HL-60 (cell line): ENCODE measurements around the gene ZDHHC21.

ENCODE experiments used
- DNase-seq, 2 experiments: peaks; one replicate each; pipeline ENCODE4 v3.0.0-alpha.2; 2010 to 2020; ENCODE audit warnings: low read depth in 1 of 2, low spot score in 1 of 2
- H3K27ac ChIP-seq: fragments of 250-450 bp; sonication (Bioruptor Pico); replicated peaks from 2 replicates; pipeline ENCODE4 v1.5.1; 2020; ENCODE audit warnings: mild to moderate bottlenecking, moderate library complexity
- H3K27me3 ChIP-seq: fragments of 250-450 bp; sonication (Bioruptor Pico); 2 replicates; pipeline ENCODE4 v1.5.1; 2021; ENCODE audit warnings: mild to moderate bottlenecking, moderate library complexity; ENCODE audit not compliant: insufficient read depth, poor library complexity, severe bottlenecking
- H3K4me3 ChIP-seq: replicated peaks from 2 replicates; pipeline ENCODE4 v1.5.1; 2011; ENCODE audit warnings: mild to moderate bottlenecking, control low read depth, low read length; ENCODE audit not compliant: insufficient read depth
- GABPA ChIP-seq: IDR thresholded peaks from 2 replicates; pipeline ENCODE4 v1.6.1; 2012; ENCODE audit warnings: low read depth
- POLR2AphosphoS5 ChIP-seq: IDR thresholded peaks from 2 replicates; pipeline ENCODE4 v1.6.1; 2012; ENCODE audit warnings: low read depth
- SPI1 ChIP-seq: IDR thresholded peaks from 2 replicates; pipeline ENCODE4 v1.6.1; 2012; ENCODE audit warnings: low read depth, mild to moderate bottlenecking, borderline replicate concordance
- TF ChIP-seq, protein P1 (sequence below): IDR thresholded peaks from one replicate; pipeline ENCODE4 v1.5.1; 2011; ENCODE audit warnings: low read length, control low read depth, inconsistent platforms; ENCODE audit not compliant: insufficient read depth
- TF ChIP-seq, protein P2 (sequence below): IDR thresholded peaks from 2 replicates; pipeline ENCODE4 v1.6.1; 2012; ENCODE audit warnings: low read depth; ENCODE audit not compliant: insufficient replicate concordance

Gene ZDHHC21

DNA sequence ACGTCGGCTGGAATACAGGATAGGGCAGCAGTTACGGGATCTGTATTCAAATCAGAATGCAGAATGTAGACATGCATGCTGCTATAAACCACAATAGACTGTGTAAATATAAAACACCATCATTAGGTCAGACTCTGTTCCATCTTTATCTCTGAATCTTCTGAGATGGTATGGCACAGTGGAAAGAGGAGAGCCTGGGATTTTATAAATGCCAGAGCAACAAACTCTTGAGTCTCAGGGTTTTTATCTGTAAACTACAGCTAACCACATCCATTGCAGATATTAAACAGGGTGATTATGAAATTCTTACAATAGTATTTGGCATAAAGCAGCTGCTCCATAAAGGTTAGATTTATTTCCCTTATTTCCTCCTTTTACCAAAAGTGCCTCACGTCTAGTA lies 108.7 kb downstream of the ZDHHC21 start:
- TF ChIP-seq SPI1: no peak
- no peak for TF ChIP-seq POLR2AphosphoS5
- TF ChIP-seq, protein P1, sequence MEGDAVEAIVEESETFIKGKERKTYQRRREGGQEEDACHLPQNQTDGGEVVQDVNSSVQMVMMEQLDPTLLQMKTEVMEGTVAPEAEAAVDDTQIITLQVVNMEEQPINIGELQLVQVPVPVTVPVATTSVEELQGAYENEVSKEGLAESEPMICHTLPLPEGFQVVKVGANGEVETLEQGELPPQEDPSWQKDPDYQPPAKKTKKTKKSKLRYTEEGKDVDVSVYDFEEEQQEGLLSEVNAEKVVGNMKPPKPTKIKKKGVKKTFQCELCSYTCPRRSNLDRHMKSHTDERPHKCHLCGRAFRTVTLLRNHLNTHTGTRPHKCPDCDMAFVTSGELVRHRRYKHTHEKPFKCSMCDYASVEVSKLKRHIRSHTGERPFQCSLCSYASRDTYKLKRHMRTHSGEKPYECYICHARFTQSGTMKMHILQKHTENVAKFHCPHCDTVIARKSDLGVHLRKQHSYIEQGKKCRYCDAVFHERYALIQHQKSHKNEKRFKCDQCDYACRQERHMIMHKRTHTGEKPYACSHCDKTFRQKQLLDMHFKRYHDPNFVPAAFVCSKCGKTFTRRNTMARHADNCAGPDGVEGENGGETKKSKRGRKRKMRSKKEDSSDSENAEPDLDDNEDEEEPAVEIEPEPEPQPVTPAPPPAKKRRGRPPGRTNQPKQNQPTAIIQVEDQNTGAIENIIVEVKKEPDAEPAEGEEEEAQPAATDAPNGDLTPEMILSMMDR: no peak
- TF ChIP-seq, protein P2, sequence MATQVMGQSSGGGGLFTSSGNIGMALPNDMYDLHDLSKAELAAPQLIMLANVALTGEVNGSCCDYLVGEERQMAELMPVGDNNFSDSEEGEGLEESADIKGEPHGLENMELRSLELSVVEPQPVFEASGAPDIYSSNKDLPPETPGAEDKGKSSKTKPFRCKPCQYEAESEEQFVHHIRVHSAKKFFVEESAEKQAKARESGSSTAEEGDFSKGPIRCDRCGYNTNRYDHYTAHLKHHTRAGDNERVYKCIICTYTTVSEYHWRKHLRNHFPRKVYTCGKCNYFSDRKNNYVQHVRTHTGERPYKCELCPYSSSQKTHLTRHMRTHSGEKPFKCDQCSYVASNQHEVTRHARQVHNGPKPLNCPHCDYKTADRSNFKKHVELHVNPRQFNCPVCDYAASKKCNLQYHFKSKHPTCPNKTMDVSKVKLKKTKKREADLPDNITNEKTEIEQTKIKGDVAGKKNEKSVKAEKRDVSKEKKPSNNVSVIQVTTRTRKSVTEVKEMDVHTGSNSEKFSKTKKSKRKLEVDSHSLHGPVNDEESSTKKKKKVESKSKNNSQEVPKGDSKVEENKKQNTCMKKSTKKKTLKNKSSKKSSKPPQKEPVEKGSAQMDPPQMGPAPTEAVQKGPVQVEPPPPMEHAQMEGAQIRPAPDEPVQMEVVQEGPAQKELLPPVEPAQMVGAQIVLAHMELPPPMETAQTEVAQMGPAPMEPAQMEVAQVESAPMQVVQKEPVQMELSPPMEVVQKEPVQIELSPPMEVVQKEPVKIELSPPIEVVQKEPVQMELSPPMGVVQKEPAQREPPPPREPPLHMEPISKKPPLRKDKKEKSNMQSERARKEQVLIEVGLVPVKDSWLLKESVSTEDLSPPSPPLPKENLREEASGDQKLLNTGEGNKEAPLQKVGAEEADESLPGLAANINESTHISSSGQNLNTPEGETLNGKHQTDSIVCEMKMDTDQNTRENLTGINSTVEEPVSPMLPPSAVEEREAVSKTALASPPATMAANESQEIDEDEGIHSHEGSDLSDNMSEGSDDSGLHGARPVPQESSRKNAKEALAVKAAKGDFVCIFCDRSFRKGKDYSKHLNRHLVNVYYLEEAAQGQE: no peak
- no peak for TF ChIP-seq GABPA
- no peaks in the 10 kb centered on the region for H3K27me3 ChIP-seq
- DNase-seq: no peak

DNA sequence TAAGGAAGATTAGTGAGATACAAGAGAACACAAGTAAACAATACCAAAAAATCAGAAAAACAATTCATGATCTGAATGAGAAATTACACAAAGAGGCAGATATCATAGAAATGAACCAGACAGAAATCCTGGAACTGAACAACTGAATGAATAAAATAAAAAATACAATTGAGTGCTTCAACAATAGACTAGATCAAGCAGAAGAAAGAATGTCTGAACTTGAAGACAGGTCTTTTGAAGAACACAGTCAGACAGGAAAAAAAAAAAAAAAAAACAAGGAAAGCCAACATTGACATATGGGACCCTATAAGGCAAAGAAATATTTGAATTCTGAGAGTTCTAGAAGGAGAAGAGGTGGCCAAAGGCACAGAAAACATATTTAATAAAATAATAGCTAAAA lies 115.2 kb downstream of the ZDHHC21 start:
- TF ChIP-seq, protein P1: no peak
- TF ChIP-seq SPI1: no peak
- TF ChIP-seq POLR2AphosphoS5: no peak
- TF ChIP-seq, protein P2: no peak
- TF ChIP-seq GABPA: no peak
- Histone ChIP-seq H3K27ac (no peak overlapping the region), H3K27me3 (no peaks in the 10 kb centered on the region), H3K4me3 (no peak overlapping the region)
- no peak for DNase-seq

More for the DNA sequence above, 108.7 kb downstream of the ZDHHC21 start:
- H3K4me3 ChIP-seq: no peak overlapping the region
- no peak overlapping the region for H3K27ac ChIP-seq

DNA sequence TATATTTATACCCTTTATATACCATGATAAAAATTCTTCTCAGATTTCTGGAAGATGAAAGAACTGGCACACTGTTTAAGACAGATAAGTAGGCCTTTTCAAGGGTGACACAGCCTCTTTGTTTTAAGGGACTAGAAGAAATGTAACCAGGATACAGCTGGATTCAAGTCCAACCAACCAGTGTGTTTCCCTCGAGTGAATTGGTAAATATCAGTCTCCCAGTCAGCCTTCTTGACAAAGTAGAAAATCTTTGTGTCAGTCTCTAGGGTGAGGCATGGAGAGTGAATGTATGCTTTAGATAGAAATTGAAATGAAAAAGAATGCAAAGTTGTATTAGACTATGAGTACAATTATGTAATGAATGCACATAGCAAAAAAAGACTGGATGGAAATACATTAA lies 119.1 kb downstream of the ZDHHC21 start:
- no peak overlapping the region for H3K4me3 ChIP-seq
- TF ChIP-seq GABPA (no peak), POLR2AphosphoS5 (no peak), SPI1 (no peak)
- TF ChIP-seq, protein P1: no peak
- TF ChIP-seq, protein P2: no peak
- no peaks in the 10 kb centered on the region for H3K27me3 ChIP-seq
- no peak overlapping the region for H3K27ac ChIP-seq
- DNase-seq: no peak
